Psoas muscle (tissue), 8 donors: Measurements from ENCODE around the gene IWS1. TPM values are rescaled to one million over a fixed set of nuclear protein-coding genes. Genes with fewer than 3 reads are reported as not detected.
"Not testable (repeated sequence)": the region's sequence is repeated elsewhere in the genome, so short reads cannot be mapped to it uniquely, and the experiment has no call there.

ENCODE experiments used
- ATAC-seq, 4 donors: fragments of 200-7000 bp; cut with Tn5 transposase; one replicate each; pipeline ENCODE4 v1.9.1; 2020; ENCODE audit warnings: moderate library complexity in 3 of 4, mild to moderate bottlenecking in 2 of 4
- DNase-seq, 2 donors: peaks; one replicate each; pipeline ENCODE4 v3.0.0-alpha.2; 2020
- H3K27ac ChIP-seq: fragments of 200-600 bp; one replicate; pipeline ENCODE4 v1.8.0; 2022
- H3K27me3 ChIP-seq, 3 donors: fragments of 200-600 bp in 1 of 3; one replicate each; pipeline versions ENCODE4 v1.6.1 to v1.8.0; 2013 to 2022; ENCODE audit warnings: low read length in 2 of 3, mild to moderate bottlenecking in 2 of 3, moderate library complexity in 1 of 3; ENCODE audit not compliant: insufficient read depth in 3 of 3
- H3K36me3 ChIP-seq, 2 donors: fragments of 200-600 bp in 1 of 2; one replicate each; pipeline versions ENCODE4 v1.6.1 to v1.8.0; 2013 to 2022; ENCODE audit warnings: low read depth in 1 of 2, mild to moderate bottlenecking in 1 of 2, moderate library complexity in 1 of 2; ENCODE audit not compliant: insufficient read depth in 1 of 2
- H3K4me1 ChIP-seq: fragments of 200-600 bp; one replicate; pipeline ENCODE4 v1.8.0; 2022
- H3K4me3 ChIP-seq: fragments of 200-600 bp; one replicate; pipeline ENCODE4 v1.8.0; 2022; ENCODE audit warnings: mild to moderate bottlenecking
- H3K9me3 ChIP-seq: fragments of 200-600 bp; one replicate; pipeline ENCODE4 v1.8.0; 2022
- CTCF ChIP-seq: fragments of 200-600 bp; IDR thresholded peaks from one replicate; pipeline ENCODE4 v1.8.0; 2022; ENCODE audit warnings: antibody characterized with exemption
- WGBS, 3 donors: extraction: QIAGEN DNeasy Blood & Tissue Kit; methylation state at CpG; one replicate each; pipeline versions ENCODE4 v1.1.6 to v1.1.7; 2013; 5-methylcytosine and 5-hydroxymethylcytosine counted together
- intact Hi-C, 2 donors: fragments of 100-400 bp; cut with DNase I; formaldehyde crosslinking; loops; one replicate each; pipeline versions ENCODE4 v1.11.0 to v1.14.2; 2022
- polyA plus RNA-seq, 3 donors: library from polyadenylated mRNA; stranded (reverse); fragments of 200-250 nt; gene quantifications; one replicate each; pipeline ENCODE4 v1.2.3, GENCODE V29; 2013
- total RNA-seq, 4 donors: library from RNA; stranded (reverse); fragmentation: NEBNext Ultra II Directional in 2 of 4; extraction: Animal tissue kit (Norgen Biotek cat#: 25700) in 2 of 4; gene quantifications; one replicate each; pipeline versions ENCODE4 v1.2.1 to v1.2.4, GENCODE V29; 2021 to 2023
- donor health status: healthy with polysubstance abuse.
- donor health status: DM: no; HTN: no; CAD: no; lungs with moderate emphysema.
- donor health status: Bipolar disorder and iron deficiency.
- donor health status: healthy.
- donor health status: DM: yes; HTN: yes; CAD: no.
- donor health status: DM: no; HTN: no; CAD: no.
- donor health status: DM: no; HTN: no; CAD: no.
- donor health status: DM: yes; HTN: yes; CAD: no.

Gene IWS1
- total and polyA plus RNA-seq, 7 donors: 47.6 to 77.2 (median 62.5) TPM

DNA sequence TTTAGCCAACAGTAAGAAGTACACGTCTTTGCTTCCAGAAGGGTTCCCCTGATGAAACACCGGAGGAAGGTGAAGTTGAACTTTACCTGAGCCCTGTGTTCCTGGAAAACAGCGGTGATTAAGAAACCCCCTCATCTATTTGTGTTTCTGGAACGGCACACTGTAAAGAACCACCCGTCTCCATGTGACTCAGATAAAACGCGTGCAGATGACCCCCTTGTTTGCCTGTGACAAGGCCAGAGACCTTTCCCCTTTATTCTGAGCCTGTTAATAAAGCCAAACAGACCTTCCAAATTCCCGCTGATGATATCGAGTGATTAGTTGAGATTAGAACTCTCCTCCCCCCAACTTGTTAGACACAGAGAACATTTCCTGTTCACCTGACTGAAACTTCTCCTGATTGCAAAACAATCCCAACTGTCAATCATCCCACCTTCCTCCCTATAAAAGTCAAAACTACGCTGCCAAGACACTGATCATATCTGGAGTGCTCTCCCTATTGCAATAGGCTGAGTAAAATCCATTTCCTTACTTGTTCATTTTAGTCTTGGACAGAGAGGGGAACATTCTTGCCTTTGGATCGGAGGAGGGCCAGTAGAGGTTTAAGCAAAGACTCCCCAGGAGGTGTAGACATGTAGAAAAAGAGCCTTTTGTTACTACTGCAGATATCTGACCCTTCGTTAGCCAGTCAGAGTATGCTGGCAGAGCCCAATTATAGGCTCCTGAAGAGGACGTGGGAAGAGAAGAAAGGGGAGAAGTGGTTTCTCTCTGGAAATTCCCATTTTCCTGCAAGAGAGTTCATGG, 914 bp upstream of the IWS1 start:
- ATAC-seq (peak; percentile 11 to 46 (median 32)), DNase-seq (no peak)
- intact Hi-C loops: loop anchor here in 1 of 2 donors (10.0 kb wide), 1 partner anchor 128 kb away; no protein-coding TSS in a partner anchor
- peaks cover 8 to 15% of the 10 kb centered on the region in 2 donors for H3K36me3 ChIP-seq
- 32 to 37% (median 34%) methylated on average over 13 of the region's 13 CpGs for WGBS, 3 donors
- peaks cover 11% of the 10 kb centered on the region for H3K4me1 ChIP-seq
- peak overlapping the region; percentile 92 for H3K27ac ChIP-seq
- TF ChIP-seq CTCF: no peak
- peak overlapping the region; percentile 79 for H3K4me3 ChIP-seq
- H3K9me3 ChIP-seq: no peaks in the 10 kb centered on the region
- H3K27me3 ChIP-seq: no peaks in the 10 kb centered on the region

- Histone ChIP-seq H3K9me3 (no peaks in the 10 kb centered on the region), H3K27me3 (no peaks in the 10 kb centered on the region), H3K36me3 (peaks cover 8 to 30% of the 10 kb centered on the region in 2 donors), H3K4me1 (peaks cover 15% of the 10 kb centered on the region), H3K27ac (peak overlapping the region; percentile 92), H3K4me3 (peak overlapping the region; percentile 79)
- peak in 1 of 4 donors; percentile 17 for ATAC-seq
- DNase-seq: no peak
- intact Hi-C loops: loop anchor here in 1 of 2 donors (10.0 kb wide), 1 partner anchor 129 kb away; no protein-coding TSS in a partner anchor
- 1% methylated on average over 19 of the region's 19 CpGs for WGBS, 3 donors
- TF ChIP-seq CTCF: no peak
Observed at GRCh38 chr2:127525691-127526131, 578 bp downstream of the IWS1 start.

DNA sequence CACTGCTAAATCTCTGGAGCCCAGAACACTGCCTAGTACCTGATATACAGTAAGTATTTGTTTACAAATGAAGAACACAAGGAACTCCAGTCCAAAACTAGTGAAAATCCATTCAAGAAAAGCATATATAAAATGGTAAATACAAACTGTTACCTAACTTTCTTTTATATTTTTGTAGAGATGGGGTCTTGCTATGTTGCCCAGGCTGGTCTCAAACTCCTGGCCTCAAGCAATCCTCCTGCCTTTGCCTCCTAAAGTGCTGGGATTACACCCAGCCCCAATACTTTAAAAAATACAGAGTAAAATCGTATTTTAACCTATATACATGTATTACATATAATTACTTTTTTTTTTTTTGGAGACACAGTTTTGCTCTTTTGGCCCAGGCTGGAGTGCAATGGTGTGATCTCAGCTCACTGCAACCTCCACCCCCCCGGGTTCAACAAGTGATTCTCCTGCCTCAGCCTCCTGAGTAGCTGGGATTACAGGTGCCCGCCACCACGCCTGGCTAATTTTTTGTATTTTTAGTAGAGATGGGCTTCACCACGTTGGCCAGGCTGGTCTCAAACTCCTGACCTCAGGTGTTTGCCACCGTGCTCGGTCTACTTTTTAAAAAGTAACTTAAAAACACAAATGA, 2.0 kb downstream of the IWS1 start:
- WGBS, 3 donors: 93 to 96% (median 96%) methylated on average over 7 of the region's 7 CpGs
- Histone ChIP-seq H3K36me3 (peaks cover 8 to 43% of the 10 kb centered on the region in 2 donors), H3K4me1 (peaks cover 15% of the 10 kb centered on the region)
- H3K4me3 ChIP-seq, H3K27me3 ChIP-seq, DNase-seq, ATAC-seq, H3K27ac ChIP-seq, H3K9me3 ChIP-seq: not testable (repeated sequence)
- intact Hi-C loops: loop anchor here in 1 of 2 donors (10.0 kb wide), 1 partner anchor 130 kb away; no protein-coding TSS in a partner anchor

DNA sequence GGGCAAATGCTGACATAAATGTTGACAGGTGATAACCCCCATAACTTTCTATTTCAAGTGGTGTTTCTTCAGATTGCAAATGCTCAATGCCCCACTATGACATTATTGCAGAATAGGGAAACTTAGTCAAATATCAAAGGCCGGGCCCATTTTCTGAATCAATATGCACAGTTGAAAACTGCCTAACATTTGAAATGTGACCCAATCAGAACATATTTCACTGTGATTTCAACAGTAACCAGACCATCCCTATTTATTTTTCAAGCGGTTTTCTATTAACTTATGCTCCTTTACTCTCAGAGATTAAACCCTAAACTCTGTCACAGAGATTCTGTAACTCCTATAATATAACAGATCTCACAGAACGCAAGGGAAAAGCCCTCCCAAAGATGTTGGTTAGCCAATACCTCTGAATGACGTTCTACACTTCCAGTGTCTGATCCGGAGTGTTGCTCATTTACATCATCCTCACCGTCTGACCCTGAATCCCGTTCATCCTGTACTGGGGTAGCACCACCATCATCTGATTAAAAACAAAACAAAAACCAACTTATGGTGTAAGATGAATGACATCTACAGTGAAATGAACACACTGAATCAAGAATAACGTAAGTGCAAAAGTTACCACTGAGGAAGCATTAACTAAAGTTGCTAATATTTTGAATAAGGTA, 2.9 kb downstream of the IWS1 start:
- peaks cover 8 to 46% of the 10 kb centered on the region in 2 donors for H3K36me3 ChIP-seq
- H3K4me1 ChIP-seq: peaks cover 21% of the 10 kb centered on the region

More for the DNA sequence above, 2.9 kb downstream of the IWS1 start:
- 71 to 79% (median 75%) methylated on average over 8 of the region's 8 CpGs for WGBS, 3 donors
- no peak overlapping the region for H3K27ac ChIP-seq
- H3K27me3 ChIP-seq: no peaks in the 10 kb centered on the region
- no peaks in the 10 kb centered on the region for H3K9me3 ChIP-seq
- no peak overlapping the region for H3K4me3 ChIP-seq
- intact Hi-C loops: loop anchor here in 1 of 2 donors (10.0 kb wide), 1 partner anchor 131 kb away; no protein-coding TSS in a partner anchor
- ATAC-seq (no peak), DNase-seq (no peak)
- no peak for TF ChIP-seq CTCF
